ENCODE measurements around the gene CHD6.
A peak's percentile ranks its signal among the peaks of the same experiment; 100 is the strongest.

CHD6 gene

DNA sequence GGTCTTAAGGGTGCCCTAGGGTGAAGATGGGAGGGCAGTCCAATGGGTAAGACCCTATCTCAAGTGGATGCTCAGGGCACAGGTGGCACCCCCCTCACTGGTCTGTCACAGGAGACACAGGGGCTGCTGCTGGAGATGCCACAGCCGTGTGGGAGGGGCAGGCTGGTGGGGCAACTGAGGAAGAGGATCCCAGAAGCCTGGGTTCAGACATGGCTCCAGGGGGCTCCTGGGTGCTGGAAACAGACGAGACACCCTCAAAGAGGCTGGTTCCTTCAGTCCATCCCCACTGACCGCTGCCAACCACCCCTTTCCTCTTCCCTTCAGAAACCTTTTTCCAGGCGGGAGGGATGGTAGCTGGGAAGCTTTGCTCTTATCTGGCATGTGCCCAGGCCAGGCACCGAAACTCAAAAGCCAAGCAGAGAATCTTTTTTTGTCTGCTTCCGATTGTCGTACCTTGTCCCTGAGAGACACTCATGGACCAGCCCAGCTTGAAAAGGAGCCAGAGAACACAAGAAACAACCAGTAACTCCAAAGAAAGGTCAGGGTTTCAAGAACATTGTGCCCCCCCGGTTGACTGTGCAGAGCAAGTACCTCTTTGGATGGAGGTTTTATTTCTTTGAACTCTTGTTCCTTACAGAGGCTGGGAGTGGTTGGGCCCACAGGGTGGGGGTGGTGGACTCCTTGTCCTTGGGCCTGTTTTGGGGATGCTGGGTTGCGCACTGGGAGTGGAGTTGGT is 223.1 kb downstream of the CHD6 start:
- H3K4me2 ChIP-seq (ENCODE audit: low read length, poor library complexity, severe bottlenecking) = no peak overlapping the region
- H2BK5ac ChIP-seq (ENCODE audit: low read depth, low read length, poor library complexity, severe bottlenecking) = no peak overlapping the region
- no peak overlapping the region for H2BK15ac ChIP-seq (ENCODE audit: low read depth, poor library complexity, severe bottlenecking)
- no peak for DNase-seq
- H2BK120ac ChIP-seq (ENCODE audit: low read depth, low read length) = no peak overlapping the region
- H3K23ac ChIP-seq (ENCODE audit: low read length in 2 of 2) = no peak overlapping the region
- no peak overlapping the region for H3K18ac ChIP-seq (ENCODE audit: low read depth in 1 of 2, low read length in 2 of 2)
- peaks cover 6 to 10% of the 10 kb centered on the region in 2 experiments for H3K27me3 ChIP-seq (ENCODE audit: control insufficient read depth in 1 of 2, insufficient read depth in 1 of 2, low read length in 2 of 2)
- no peak overlapping the region for H4K8ac ChIP-seq (ENCODE audit: low read length)
- no peak overlapping the region for H3K4ac ChIP-seq (ENCODE audit: low read depth in 1 of 2, low read length in 2 of 2)
- H3K14ac ChIP-seq (ENCODE audit: low read length in 2 of 2) = no peak overlapping the region
- peaks cover 2% of the 10 kb centered on the region for H3K4me1 ChIP-seq (ENCODE audit: control insufficient read depth, insufficient read depth, low read depth, low read length)
- H3K9me3 ChIP-seq (ENCODE audit: control insufficient read depth, low read length) = no peaks in the 10 kb centered on the region
- H3K9ac ChIP-seq (ENCODE audit: low read length) = no peak overlapping the region
- H3K79me1 ChIP-seq (replicated peaks; ENCODE audit: low read length, poor library complexity, severe bottlenecking) = no peaks in the 10 kb centered on the region
- H2AFZ ChIP-seq (ENCODE audit: low read depth, low read length) = no peak overlapping the region
- no peaks in the 10 kb centered on the region for H3K36me3 ChIP-seq (ENCODE audit: control insufficient read depth in 1 of 2, insufficient read depth in 2 of 2, low read depth in 1 of 2, low read length in 2 of 2)
- H4K91ac ChIP-seq (ENCODE audit: low read length) = no peak overlapping the region
- 93% methylated on average over 8 of the region's 9 CpGs for WGBS
- H2BK12ac ChIP-seq (ENCODE audit: low read length in 2 of 2) = no peak overlapping the region
- no peak overlapping the region for H3K27ac ChIP-seq (ENCODE audit: low read length, poor library complexity, severe bottlenecking)
- no peak overlapping the region for H3K4me3 ChIP-seq (ENCODE audit: insufficient read depth in 1 of 2, low read depth in 1 of 2, low read length in 2 of 2)
- no peak overlapping the region for H2AK5ac ChIP-seq (ENCODE audit: low read length, severe bottlenecking)

- Histone ChIP-seq H3K4me2 (ENCODE audit: low read length, poor library complexity, severe bottlenecking) (no peak overlapping the region), H3K4me1 (ENCODE audit: control insufficient read depth, insufficient read depth, low read depth, low read length) (no peaks in the 10 kb centered on the region), H2BK12ac (ENCODE audit: low read length in 2 of 2) (no peak overlapping the region), H3K36me3 (ENCODE audit: control insufficient read depth in 1 of 2, insufficient read depth in 2 of 2, low read depth in 1 of 2, low read length in 2 of 2) (no peaks in the 10 kb centered on the region), H2BK15ac (ENCODE audit: low read depth, poor library complexity, severe bottlenecking) (no peak overlapping the region), H3K9ac (ENCODE audit: low read length) (no peak overlapping the region), H2BK120ac (ENCODE audit: low read depth, low read length) (no peak overlapping the region), H4K8ac (ENCODE audit: low read length) (no peak overlapping the region), H3K14ac (ENCODE audit: low read length in 2 of 2) (no peak overlapping the region), H2BK5ac (ENCODE audit: low read depth, low read length, poor library complexity, severe bottlenecking) (no peak overlapping the region), H3K27me3 (ENCODE audit: control insufficient read depth in 1 of 2, insufficient read depth in 1 of 2, low read length in 2 of 2) (peaks cover 6 to 14% of the 10 kb centered on the region in 2 experiments), H3K23ac (ENCODE audit: low read length in 2 of 2) (no peak overlapping the region), H3K18ac (ENCODE audit: low read depth in 1 of 2, low read length in 2 of 2) (no peak overlapping the region), H3K4ac (ENCODE audit: low read depth in 1 of 2, low read length in 2 of 2) (no peak overlapping the region), H3K27ac (ENCODE audit: low read length, poor library complexity, severe bottlenecking) (no peak overlapping the region), H4K91ac (ENCODE audit: low read length) (no peak overlapping the region), H3K9me3 (ENCODE audit: control insufficient read depth, low read length) (no peaks in the 10 kb centered on the region), H3K4me3 (ENCODE audit: insufficient read depth in 1 of 2, low read depth in 1 of 2, low read length in 2 of 2) (no peak overlapping the region), H2AFZ (ENCODE audit: low read depth, low read length) (no peak overlapping the region), H2AK5ac (ENCODE audit: low read length, severe bottlenecking) (no peak overlapping the region), H3K79me1 (replicated peaks; ENCODE audit: low read length, poor library complexity, severe bottlenecking) (no peaks in the 10 kb centered on the region)
- WGBS = 81% methylated on average over 2 of the region's 2 CpGs
- DNase-seq = no peak
Measured at GRCh38 chr20:41394081-41394480, 224.1 kb downstream of the CHD6 start.

DNA sequence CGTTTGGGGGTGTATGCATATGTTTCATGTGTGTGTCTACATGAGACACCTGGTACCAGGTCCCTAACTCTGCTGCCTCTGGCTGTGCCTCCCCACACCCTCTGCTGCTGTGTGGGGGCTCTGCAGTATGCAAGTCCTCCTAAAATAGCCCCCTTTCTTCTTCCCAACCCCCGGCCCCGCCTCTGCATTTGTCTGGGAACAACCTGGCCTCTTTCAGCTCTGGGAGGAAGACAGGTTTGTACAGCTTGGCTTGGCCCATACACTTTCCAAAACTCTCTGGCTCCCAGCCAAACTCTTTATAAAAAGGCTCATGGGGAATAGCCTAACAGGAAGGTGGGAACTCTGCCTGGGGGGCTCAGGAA is 224.5 kb downstream of the CHD6 start:
- Histone ChIP-seq H2BK5ac (ENCODE audit: low read depth, low read length, poor library complexity, severe bottlenecking) (no peak overlapping the region), H3K4ac (ENCODE audit: low read depth in 1 of 2, low read length in 2 of 2) (no peak overlapping the region), H3K18ac (ENCODE audit: low read depth in 1 of 2, low read length in 2 of 2) (no peak overlapping the region), H2BK15ac (ENCODE audit: low read depth, poor library complexity, severe bottlenecking) (no peak overlapping the region), H3K4me1 (ENCODE audit: control insufficient read depth, insufficient read depth, low read depth, low read length) (no peaks in the 10 kb centered on the region), H3K14ac (ENCODE audit: low read length in 2 of 2) (no peak overlapping the region), H2AFZ (ENCODE audit: low read depth, low read length) (no peak overlapping the region), H3K23ac (ENCODE audit: low read length in 2 of 2) (no peak overlapping the region), H3K4me3 (ENCODE audit: insufficient read depth in 1 of 2, low read depth in 1 of 2, low read length in 2 of 2) (no peak overlapping the region), H3K27ac (ENCODE audit: low read length, poor library complexity, severe bottlenecking) (no peak overlapping the region), H3K27me3 (ENCODE audit: control insufficient read depth in 1 of 2, insufficient read depth in 1 of 2, low read length in 2 of 2) (peaks cover 6 to 14% of the 10 kb centered on the region in 2 experiments), H3K9ac (ENCODE audit: low read length) (no peak overlapping the region), H3K9me3 (ENCODE audit: control insufficient read depth, low read length) (no peaks in the 10 kb centered on the region), H3K36me3 (ENCODE audit: control insufficient read depth in 1 of 2, insufficient read depth in 2 of 2, low read depth in 1 of 2, low read length in 2 of 2) (no peaks in the 10 kb centered on the region), H4K8ac (ENCODE audit: low read length) (no peak overlapping the region), H2BK12ac (ENCODE audit: low read length in 2 of 2) (no peak overlapping the region), H2AK5ac (ENCODE audit: low read length, severe bottlenecking) (no peak overlapping the region), H3K79me1 (replicated peaks; ENCODE audit: low read length, poor library complexity, severe bottlenecking) (no peaks in the 10 kb centered on the region), H2BK120ac (ENCODE audit: low read depth, low read length) (no peak overlapping the region), H4K91ac (ENCODE audit: low read length) (no peak overlapping the region), H3K4me2 (ENCODE audit: low read length, poor library complexity, severe bottlenecking) (no peak overlapping the region)
- 83% methylated on average over 3 of the region's 3 CpGs for WGBS
- DNase-seq = no peak

DNA sequence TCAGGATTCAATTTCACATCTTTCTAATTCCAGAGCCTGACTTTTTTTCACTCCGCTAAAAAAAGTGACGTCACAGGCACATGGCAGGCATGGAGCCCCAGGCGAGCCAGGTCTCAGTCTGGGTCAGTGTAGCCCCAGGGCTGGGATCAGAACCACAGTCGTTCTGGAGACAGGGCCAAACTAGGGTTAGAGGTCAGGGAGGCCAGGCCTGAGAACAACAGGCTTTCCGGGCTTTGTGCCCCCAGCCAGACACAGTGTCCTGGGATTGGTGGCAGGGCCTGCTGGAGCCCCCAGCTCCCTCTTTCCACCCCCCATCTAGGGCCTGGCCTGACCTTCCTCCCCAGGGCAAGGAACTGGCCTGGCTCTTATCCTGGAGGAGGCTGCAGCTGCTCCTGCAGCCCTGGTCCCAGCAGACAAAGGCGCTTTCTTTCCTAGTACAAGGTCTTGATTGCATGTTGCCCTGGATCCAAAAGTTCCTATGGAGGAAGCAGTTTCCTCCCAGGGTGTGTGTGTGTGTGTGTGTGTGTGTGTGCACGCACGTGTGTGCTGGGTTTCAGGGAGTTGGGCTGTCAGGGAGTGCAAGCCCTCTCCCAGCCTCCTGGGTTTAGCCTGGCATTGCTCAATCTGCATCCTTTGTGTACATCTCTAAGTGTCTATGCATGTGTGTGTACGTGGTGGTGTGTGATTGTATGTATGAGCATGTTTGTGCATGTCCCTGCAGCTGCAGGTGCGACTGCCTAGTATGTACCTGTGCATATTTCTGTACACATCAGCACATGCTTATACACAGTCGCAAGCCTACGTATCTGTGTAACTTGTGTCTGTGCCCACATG is 225.1 kb downstream of the CHD6 start:
- H2BK120ac ChIP-seq (ENCODE audit: low read depth, low read length) = no peak overlapping the region
- H2BK12ac ChIP-seq (ENCODE audit: low read length in 2 of 2) = no peak overlapping the region
- H3K36me3 ChIP-seq (ENCODE audit: control insufficient read depth in 1 of 2, insufficient read depth in 2 of 2, low read depth in 1 of 2, low read length in 2 of 2) = no peaks in the 10 kb centered on the region

More for the DNA sequence above, 225.1 kb downstream of the CHD6 start:
- no peak overlapping the region for H2BK5ac ChIP-seq (ENCODE audit: low read depth, low read length, poor library complexity, severe bottlenecking)
- no peak overlapping the region for H2BK15ac ChIP-seq (ENCODE audit: low read depth, poor library complexity, severe bottlenecking)
- H3K4me1 ChIP-seq (ENCODE audit: control insufficient read depth, insufficient read depth, low read depth, low read length) = no peaks in the 10 kb centered on the region
- no peak overlapping the region for H3K4me3 ChIP-seq (ENCODE audit: insufficient read depth in 1 of 2, low read depth in 1 of 2, low read length in 2 of 2)
- H3K23ac ChIP-seq (ENCODE audit: low read length in 2 of 2) = no peak overlapping the region
- no peak for DNase-seq
- H4K91ac ChIP-seq (ENCODE audit: low read length) = peak overlapping the region; percentile 39
- H3K27me3 ChIP-seq (ENCODE audit: control insufficient read depth in 1 of 2, insufficient read depth in 1 of 2, low read length in 2 of 2) = peaks cover 6 to 18% of the 10 kb centered on the region in 2 experiments
- no peak overlapping the region for H3K4me2 ChIP-seq (ENCODE audit: low read length, poor library complexity, severe bottlenecking)
- H3K9ac ChIP-seq (ENCODE audit: low read length) = no peak overlapping the region
- H4K8ac ChIP-seq (ENCODE audit: low read length) = peak overlapping the region; percentile 59
- no peak overlapping the region for H2AFZ ChIP-seq (ENCODE audit: low read depth, low read length)
- H3K9me3 ChIP-seq (ENCODE audit: control insufficient read depth, low read length) = no peaks in the 10 kb centered on the region
- H3K27ac ChIP-seq (ENCODE audit: low read length, poor library complexity, severe bottlenecking) = no peak overlapping the region
- H3K79me1 ChIP-seq (replicated peaks; ENCODE audit: low read length, poor library complexity, severe bottlenecking) = no peaks in the 10 kb centered on the region
- H3K18ac ChIP-seq (ENCODE audit: low read depth in 1 of 2, low read length in 2 of 2) = peak overlapping the region in 1 of 2 experiments; percentile 21
- 71% methylated on average over 12 of the region's 12 CpGs for WGBS
- no peak overlapping the region for H2AK5ac ChIP-seq (ENCODE audit: low read length, severe bottlenecking)
- H3K4ac ChIP-seq (ENCODE audit: low read depth in 1 of 2, low read length in 2 of 2) = no peak overlapping the region
- peak overlapping the region in 1 of 2 experiments; percentile 85 for H3K14ac ChIP-seq (ENCODE audit: low read length in 2 of 2)
